Measurements from ENCODE around the gene RNF39.
"Not testable (repeated sequence)": the region's sequence is repeated elsewhere in the genome, so short reads cannot be mapped to it uniquely, and the experiment has no call there.

The RNF39 gene, protein sequence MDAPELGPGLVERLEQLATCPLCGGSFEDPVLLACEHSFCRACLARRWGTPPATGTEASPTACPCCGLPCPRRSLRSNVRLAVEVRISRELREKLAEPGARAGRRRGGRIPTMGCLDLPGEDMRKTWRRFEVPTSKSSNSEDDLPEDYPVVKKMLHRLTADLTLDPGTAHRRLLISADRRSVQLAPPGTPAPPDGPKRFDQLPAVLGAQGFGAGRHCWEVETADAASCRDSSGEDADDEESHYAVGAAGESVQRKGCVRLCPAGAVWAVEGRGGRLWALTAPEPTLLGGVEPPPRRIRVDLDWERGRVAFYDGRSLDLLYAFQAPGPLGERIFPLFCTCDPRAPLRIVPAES

DNA sequence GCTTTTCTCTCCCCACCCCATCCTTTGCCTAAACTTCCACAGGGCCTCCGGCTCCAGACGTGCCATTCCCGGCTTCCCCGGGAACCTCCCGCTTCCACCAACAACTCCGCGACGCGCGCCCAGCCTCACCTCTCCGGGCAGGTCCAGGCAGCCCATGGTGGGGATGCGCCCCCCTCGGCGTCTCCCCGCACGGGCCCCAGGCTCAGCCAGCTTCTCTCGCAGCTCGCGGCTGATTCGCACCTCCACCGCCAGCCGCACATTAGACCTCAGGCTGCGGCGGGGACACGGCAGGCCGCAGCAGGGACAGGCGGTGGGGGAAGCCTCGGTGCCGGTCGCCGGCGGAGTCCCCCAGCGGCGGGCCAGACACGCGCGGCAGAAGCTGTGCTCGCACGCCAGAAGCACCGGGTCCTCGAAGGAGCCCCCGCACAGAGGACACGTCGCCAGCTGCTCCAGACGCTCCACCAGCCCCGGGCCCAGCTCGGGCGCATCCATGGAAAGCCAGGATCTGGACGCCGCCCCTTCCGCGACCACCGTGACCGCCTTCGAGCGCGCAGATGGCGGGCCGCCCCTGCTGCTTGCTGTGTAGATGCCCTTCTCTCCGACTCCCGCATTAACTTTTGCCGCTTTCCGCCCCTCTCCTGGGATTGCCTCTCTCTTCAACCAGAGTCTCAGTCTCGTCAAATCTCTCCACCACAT is at the start of gene RNF39:
Gene RNF39 (minus strand): TSS at position 676 of the 696 bp plus-strand sequence. CDS start 184 bp downstream, at position 492.
- H3K4me3 ChIP-seq (ENCODE audit: low read depth, low read length) = no peak within 1 kb of the TSS
- in situ Hi-C loops (cut with HindIII; ENCODE audit: low sequenced_read_pairs) = no loop called here
- TF ChIP-seq, protein P1, sequence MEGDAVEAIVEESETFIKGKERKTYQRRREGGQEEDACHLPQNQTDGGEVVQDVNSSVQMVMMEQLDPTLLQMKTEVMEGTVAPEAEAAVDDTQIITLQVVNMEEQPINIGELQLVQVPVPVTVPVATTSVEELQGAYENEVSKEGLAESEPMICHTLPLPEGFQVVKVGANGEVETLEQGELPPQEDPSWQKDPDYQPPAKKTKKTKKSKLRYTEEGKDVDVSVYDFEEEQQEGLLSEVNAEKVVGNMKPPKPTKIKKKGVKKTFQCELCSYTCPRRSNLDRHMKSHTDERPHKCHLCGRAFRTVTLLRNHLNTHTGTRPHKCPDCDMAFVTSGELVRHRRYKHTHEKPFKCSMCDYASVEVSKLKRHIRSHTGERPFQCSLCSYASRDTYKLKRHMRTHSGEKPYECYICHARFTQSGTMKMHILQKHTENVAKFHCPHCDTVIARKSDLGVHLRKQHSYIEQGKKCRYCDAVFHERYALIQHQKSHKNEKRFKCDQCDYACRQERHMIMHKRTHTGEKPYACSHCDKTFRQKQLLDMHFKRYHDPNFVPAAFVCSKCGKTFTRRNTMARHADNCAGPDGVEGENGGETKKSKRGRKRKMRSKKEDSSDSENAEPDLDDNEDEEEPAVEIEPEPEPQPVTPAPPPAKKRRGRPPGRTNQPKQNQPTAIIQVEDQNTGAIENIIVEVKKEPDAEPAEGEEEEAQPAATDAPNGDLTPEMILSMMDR (IDR thresholded peaks at IDR 0.05; ENCODE audit: low read depth, low read length) = no peak
- no peak for DNase-seq (ENCODE audit: low read depth, low spot score)

DNA sequence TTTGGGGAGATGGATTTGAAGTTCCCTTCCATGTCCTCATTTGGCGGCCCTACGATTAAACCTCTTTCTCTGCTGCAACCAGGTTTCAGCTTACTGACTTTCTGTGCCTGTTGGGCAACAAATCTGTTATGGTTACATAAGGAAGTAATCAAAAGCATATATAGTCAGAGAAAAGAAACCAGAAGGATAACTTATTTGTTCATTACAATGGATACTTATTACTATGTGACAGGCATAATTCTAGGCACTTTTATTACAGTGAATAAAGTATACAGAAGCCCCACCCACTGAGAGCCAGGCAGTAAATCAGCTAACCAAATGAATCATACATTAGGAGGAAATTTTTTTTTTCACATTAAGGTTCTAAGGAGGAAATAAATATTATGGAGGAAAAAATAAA is 46.9 kb upstream of the RNF39 start:
- in situ Hi-C loops (cut with HindIII; ENCODE audit: low sequenced_read_pairs) = no loop called here
- TF ChIP-seq, protein P1 (IDR thresholded peaks at IDR 0.05; ENCODE audit: low read depth, low read length) = no peak
- no peak for DNase-seq (ENCODE audit: low read depth, low spot score)
- no peak overlapping the region for H3K4me3 ChIP-seq (ENCODE audit: low read depth, low read length)

DNA sequence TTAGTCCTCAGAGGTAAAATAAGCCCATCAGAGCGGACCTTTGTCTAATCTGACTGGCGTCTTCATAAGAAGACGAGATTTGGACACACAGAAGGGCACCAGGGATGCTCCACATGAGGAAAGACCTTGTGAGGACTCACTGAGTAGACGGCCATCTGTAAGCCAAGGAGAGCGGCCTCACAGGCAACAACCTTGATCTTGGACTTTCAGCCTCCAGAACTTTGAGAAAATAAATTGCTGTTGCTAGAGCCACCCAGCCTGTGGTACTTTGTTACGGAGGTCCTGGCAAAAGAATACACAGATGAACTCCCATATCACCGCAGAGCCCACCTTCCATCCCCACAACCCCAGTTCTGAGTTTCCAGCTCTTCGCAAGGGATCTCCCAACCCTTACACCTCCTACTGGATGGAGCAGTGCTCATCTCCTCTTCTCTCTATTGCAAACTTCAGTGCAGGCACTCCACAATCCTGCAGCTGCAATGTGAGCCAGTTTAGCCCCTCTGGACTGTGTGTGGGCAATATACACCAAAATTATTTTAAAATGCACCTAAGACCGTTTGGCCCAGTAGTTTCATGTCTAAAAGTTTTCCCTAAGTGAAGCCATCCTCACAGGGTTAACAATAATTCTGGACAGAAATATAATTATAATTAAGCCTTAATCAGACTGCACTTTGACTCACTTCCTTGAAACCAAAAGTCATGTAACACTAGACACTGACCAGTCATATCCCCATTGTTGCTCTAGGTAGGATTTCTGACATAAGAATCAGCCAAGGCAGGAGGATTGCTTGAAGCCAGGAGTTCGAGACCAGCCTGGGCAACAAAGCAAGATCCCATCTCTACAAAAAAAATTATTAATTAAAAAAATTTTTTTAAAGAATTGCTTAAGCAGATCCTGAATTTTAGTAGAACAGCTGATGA is 46.1 kb upstream of the RNF39 start:
- DNase-seq (ENCODE audit: low read depth, low spot score) = no peak
- TF ChIP-seq, protein P1 (IDR thresholded peaks at IDR 0.05; ENCODE audit: low read depth, low read length) = no peak
- no peak overlapping the region for H3K4me3 ChIP-seq (ENCODE audit: low read depth, low read length)
- in situ Hi-C loops (cut with HindIII; ENCODE audit: low sequenced_read_pairs) = no loop called here

DNA sequence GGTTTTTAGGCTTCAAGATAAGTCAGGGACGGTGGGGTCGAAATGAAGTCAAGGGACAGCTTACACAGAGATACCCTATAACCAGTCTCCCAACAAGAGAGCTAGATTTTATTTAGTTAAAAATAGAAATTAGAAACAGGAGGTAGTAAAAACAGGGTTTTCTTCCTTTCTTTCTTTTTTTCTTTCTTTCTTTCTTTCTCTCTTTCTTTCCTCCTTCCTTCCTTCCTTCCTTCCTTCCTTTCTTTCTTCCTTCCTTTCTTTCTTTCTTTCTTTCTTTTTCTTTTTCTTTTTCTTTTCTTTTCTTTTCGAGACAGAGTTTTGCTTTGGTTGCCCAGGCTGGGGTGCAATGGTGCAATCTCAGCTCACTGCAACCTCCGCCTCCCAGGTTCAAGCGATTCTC is 43.1 kb upstream of the RNF39 start:
- in situ Hi-C loops (cut with HindIII; ENCODE audit: low sequenced_read_pairs); H3K4me3 ChIP-seq (ENCODE audit: low read depth, low read length); DNase-seq (ENCODE audit: low read depth, low spot score): not testable (repeated sequence)

DNA sequence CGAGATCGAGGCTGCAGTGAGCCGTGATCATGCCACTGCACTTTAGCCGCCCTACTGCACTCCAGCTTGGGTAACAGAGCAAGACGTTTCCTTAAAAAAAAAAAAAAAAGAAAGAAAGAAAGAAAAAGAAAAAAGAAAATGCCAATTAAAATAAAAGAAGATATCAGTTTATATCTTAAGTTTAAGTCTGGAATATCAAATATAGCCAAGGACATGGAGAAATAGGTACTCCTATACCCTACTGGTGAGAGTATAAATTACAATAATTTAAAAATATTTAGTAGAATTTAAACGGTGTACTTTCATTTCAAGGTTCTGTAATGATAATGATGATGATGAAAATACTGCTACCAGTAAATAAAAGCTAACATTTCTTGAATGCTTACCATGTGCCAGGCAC is 41.2 kb upstream of the RNF39 start:
- in situ Hi-C loops (cut with HindIII; ENCODE audit: low sequenced_read_pairs) = no loop called here
- TF ChIP-seq, protein P1 (IDR thresholded peaks at IDR 0.05; ENCODE audit: low read depth, low read length) = no peak
- DNase-seq (ENCODE audit: low read depth, low spot score) = no peak
- H3K4me3 ChIP-seq (ENCODE audit: low read depth, low read length) = no peak overlapping the region

DNA sequence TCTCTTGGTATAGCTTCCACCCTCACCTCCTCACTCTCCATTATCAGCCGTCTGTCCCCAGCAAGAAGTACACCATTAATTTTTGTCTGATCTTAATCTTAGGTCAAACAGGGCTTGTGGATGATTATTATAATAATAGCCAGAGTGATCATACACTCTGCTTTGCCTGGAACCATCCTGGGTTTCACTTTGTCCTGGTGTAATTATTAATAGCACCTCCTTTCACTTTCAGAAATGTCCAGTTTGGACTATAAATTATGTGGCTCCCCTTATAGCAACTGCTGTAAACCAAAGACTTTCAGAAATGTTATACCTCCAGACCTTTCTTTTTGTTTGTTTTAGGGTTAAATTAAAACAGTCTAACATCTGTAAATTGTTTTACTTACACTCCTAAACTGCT is 38.3 kb upstream of the RNF39 start:
- no peak overlapping the region for H3K4me3 ChIP-seq (ENCODE audit: low read depth, low read length)
- TF ChIP-seq, protein P1 (IDR thresholded peaks at IDR 0.05; ENCODE audit: low read depth, low read length) = no peak
- DNase-seq (ENCODE audit: low read depth, low spot score) = no peak
- in situ Hi-C loops (cut with HindIII; ENCODE audit: low sequenced_read_pairs) = no loop called here

Measured in astrocyte of the spinal cord (primary cell).